HL-60/S4 treated with phorbol 12-myristate 13-acetate at 8.2 ng/mL for 4 days and 3 days (cell line): Measurements from ENCODE around the gene OR5W2.
"Not testable (repeated sequence)": the region's sequence is repeated elsewhere in the genome, so short reads cannot be mapped to it uniquely, and the experiment has no call there.

Experiments used
- in situ Hi-C: fragments of 300-500 bp; cut with MboI; formaldehyde crosslinking; loops from 2 replicates; pipeline ENCODE4 v1.15.0; 2022; ENCODE audit warnings: low sequenced_read_pairs

The OR5W2 gene

GRCh38 chr11:55914482-55914881, at the start of gene OR5W2:
Gene OR5W2, minus strand, starts transcription at chr11:55914582. Its CDS starts 0 bp downstream, at chr11:55914582.
- in situ Hi-C loops, result no loop called here

GRCh38 chr11:55956521-55956920, 42.1 kb upstream of the OR5W2 start:
- in situ Hi-C loops, result no loop called here

GRCh38 chr11:55949330-55949729, 34.9 kb upstream of the OR5W2 start:
- in situ Hi-C loops, result no loop called here

DNA sequence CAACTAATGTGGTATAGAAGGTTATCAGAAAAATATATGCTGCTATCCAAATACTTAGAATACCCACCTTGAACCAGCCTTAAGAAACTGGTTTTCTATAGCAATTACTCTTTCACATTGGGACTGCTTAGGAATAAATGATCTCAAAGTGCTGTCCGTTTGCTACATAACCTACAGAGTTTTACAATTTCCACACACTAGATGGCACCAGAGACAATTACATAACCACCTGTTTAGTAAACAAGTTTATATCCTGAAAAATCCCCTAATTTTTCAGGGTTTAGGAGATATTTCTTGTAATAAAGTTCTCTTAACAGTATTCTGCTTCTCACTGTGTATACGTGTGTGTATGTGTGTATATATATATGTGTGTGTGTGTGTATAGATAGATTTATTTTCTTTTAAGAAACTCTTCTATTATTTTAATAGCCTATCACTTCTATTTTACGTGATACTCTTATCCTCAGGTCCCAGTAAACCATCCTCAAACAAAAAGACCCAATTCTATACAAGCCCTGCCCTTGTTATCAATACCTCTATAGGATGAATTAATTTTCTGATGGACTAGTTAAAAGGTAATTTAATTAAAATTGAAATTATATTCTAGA, 28.5 kb upstream of the OR5W2 start:
- in situ Hi-C loops, result no loop called here

DNA sequence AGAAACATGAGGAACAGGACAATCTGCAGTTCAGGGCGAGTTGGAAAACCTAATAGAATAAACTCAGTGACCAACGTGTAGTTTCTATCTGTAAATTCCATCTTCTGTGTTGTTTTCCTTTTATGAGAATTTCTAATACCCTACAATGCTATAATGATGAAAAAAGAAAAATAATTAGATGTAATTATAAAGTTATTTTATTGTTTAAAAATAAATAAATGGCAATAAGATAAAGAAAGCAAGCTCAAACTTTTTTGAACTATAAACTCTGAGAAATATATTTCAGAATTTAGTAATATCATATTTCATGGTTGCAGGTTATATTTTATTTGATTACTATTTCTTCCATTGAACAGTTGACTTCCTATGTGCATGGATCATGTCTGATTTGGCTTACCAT, 21.9 kb upstream of the OR5W2 start, which contains the start of gene OR5I1:
Gene OR5I1 (minus strand): TSS at position 101 of the 400 bp plus-strand sequence. CDS start 0 bp downstream, at position 101.
- in situ Hi-C loops, result no loop called here

DNA sequence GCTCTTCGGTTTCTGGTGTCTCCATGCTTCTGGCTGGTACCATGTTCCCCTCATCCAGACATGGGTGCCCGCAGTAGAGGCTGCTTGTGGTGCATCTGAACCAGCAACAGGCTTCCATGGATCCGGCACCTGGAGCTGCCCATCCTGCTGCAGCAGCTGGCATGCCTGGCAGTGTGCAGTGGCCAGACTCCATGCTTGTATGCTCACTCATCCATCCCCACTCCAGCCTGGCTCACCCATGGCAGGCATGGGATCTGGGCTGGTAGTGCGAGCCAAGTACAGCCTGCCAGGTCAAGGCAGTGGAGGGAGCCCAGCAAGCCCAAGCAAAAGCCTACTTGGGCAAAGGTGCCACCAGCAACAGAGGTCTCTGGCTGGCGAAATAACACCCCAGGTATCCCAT, 6.2 kb upstream of the OR5W2 start:
- in situ Hi-C loops, result no loop called here

DNA sequence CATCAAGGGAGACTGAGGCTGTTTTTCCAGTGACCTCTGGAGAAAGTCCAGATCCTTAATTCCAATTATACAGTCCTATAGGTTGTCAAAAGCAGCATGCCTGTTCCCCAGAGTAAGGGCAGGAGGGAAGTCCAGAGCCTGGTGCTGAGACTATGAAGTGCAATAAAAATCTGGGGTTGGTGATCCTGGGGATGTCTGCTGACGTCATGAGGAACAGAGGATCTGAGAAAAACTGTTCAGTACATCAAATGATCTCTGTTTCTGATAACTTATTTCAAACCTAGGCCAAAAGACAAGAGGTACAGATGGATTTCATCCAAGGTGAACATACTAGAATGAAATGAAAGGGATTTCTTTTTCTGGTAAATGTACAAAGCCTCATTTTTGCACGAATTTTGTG, 12.1 kb downstream of the OR5W2 start:
- in situ Hi-C loops, result no loop called here

GRCh38 chr11:55895216-55895615, 19.2 kb downstream of the OR5W2 start:
- in situ Hi-C loops, result no loop called here

DNA sequence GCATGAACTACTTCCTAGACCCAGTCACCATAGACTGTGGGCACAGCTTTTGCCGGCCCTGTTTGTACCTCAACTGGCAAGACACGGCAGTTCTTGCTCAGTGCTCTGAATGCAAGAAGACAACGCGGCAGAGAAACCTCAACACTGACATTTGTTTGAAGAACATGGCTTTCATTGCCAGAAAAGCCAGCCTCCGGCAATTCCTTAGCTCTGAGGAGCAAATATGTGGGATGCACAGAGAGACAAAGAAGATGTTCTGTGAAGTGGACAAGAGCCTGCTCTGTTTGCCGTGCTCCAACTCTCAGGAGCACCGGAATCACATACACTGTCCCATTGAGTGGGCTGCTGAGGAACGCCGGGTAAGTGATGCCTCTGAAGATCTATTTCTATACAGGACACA, 28.9 kb downstream of the OR5W2 start:
- in situ Hi-C loops, result not testable (repeated sequence)

- in situ Hi-C loops, result not testable (repeated sequence)
Measured at GRCh38 chr11:55884995-55885394, 29.4 kb downstream of the OR5W2 start.

GRCh38 chr11:55882997-55883396, 31.4 kb downstream of the OR5W2 start, which contains the start of gene TRIM51:
Gene TRIM51, plus strand, starts transcription at chr11:55883297. Its CDS starts 2,132 bp downstream, at chr11:55885429.
- in situ Hi-C loops, result not testable (repeated sequence)

DNA sequence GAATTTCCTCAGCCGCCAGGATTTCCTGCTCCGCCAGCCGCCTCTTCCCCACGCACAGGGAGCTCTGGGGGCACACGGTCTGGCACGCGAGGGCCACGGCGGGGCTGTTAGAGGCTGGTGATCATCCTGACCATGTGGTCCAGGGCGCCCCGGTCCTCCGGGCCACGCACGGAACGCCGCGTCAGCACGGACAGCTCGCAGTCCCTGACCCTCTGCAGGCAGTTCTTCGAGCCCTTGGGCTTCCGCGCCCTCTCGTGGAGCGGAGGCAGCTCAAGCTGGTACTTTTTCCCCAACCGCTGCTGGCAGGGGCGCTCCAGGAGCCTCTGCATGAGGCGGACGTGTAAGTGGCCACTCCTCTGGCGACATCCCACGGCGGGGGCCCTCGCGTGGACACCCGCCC, 41.2 kb downstream of the OR5W2 start:
- in situ Hi-C loops, result not testable (repeated sequence)

- in situ Hi-C loops, result not testable (repeated sequence)
Measured at GRCh38 chr11:55872731-55873130, 41.7 kb downstream of the OR5W2 start.

DNA sequence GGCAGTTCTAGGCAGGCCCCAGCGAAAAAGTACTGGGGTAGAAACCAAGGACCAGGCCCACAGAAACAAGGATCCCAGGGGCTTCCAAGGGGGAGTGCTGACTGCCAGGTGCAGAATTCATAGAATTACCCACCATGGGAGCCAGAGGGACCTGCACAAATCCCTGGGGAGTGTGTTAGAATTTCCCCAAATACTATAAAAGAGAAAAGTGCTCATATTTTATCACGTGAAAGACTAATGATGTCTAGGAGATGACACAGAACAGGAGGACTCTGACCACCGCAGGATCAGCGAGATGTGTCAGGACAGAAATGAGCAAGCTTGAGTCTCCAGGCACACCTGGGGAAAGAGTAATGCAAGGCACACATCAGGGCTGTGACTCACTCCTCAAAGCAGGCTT, 47.0 kb downstream of the OR5W2 start:
- in situ Hi-C loops, result not testable (repeated sequence)
